WTC11 (cell line): Measurements from ENCODE around the gene TRIM50.

Experiments used
- ATF2 ChIP-seq: sonication (generic); formaldehyde crosslinking; IDR thresholded peaks from 2 replicates; pipeline ENCODE4 v1.8.1; 2022; ENCODE audit warnings: low read depth, missing genetic modification reagents, borderline replicate concordance
- JUN ChIP-seq: sonication (generic); formaldehyde crosslinking; IDR thresholded peaks from 2 replicates; pipeline ENCODE4 v1.8.0; 2023; ENCODE audit warnings: mild to moderate bottlenecking, missing genetic modification reagents
- OVOL2 ChIP-seq: fragments of 250-450 bp; sonication (Bioruptor Pico); IDR thresholded peaks from 2 replicates; pipeline ENCODE4 v1.9.0; 2021; ENCODE audit warnings: mild to moderate bottlenecking, borderline replicate concordance
- ZNF416 ChIP-seq: fragments of 250-450 bp; sonication (Bioruptor Pico); IDR thresholded peaks from 2 replicates; pipeline ENCODE4 v1.9.0; 2021; ENCODE audit warnings: mild to moderate bottlenecking, inconsistent platforms
- TF ChIP-seq, protein P1 (sequence below): sonication (generic); formaldehyde crosslinking; IDR thresholded peaks from 2 replicates; pipeline ENCODE4 v1.8.1; 2022; ENCODE audit warnings: low read depth, mild to moderate bottlenecking, moderate library complexity, missing genetic modification reagents, borderline replicate concordance
- TF ChIP-seq, protein P2 (sequence below): fragments of 200-600 bp; IDR thresholded peaks from 2 replicates; pipeline ENCODE4 v1.8.0; 2022; ENCODE audit warnings: antibody characterized with exemption

- TF ChIP-seq, protein P1, sequence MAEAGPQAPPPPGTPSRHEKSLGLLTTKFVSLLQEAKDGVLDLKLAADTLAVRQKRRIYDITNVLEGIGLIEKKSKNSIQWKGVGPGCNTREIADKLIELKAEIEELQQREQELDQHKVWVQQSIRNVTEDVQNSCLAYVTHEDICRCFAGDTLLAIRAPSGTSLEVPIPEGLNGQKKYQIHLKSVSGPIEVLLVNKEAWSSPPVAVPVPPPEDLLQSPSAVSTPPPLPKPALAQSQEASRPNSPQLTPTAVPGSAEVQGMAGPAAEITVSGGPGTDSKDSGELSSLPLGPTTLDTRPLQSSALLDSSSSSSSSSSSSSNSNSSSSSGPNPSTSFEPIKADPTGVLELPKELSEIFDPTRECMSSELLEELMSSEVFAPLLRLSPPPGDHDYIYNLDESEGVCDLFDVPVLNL, result no peak
- TF ChIP-seq, protein P2, sequence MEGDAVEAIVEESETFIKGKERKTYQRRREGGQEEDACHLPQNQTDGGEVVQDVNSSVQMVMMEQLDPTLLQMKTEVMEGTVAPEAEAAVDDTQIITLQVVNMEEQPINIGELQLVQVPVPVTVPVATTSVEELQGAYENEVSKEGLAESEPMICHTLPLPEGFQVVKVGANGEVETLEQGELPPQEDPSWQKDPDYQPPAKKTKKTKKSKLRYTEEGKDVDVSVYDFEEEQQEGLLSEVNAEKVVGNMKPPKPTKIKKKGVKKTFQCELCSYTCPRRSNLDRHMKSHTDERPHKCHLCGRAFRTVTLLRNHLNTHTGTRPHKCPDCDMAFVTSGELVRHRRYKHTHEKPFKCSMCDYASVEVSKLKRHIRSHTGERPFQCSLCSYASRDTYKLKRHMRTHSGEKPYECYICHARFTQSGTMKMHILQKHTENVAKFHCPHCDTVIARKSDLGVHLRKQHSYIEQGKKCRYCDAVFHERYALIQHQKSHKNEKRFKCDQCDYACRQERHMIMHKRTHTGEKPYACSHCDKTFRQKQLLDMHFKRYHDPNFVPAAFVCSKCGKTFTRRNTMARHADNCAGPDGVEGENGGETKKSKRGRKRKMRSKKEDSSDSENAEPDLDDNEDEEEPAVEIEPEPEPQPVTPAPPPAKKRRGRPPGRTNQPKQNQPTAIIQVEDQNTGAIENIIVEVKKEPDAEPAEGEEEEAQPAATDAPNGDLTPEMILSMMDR, result no peak
- TF ChIP-seq OVOL2, result no peak
- TF ChIP-seq JUN (CRISPR knock-in tag), result no peak
- no peak for TF ChIP-seq ATF2 (CRISPR knock-in tag)
- no peak for TF ChIP-seq ZNF416 (CRISPR knock-in tag)
Observed at GRCh38 chr7:73328696-73329095, 814 bp upstream of the TRIM50 start.
